ENCODE results near the gene WNT5A. TPM values are rescaled to one million over a fixed set of nuclear protein-coding genes. Genes with fewer than 3 reads are reported as not detected.

The WNT5A gene
- total and polyA plus RNA-seq, 2 experiments from 2014 or later, result 18.4 to 113 TPM

GRCh38 chr3:55497250-55497649, 10.1 kb upstream of the WNT5A start:
- no peak for DNase-seq (ENCODE audit: low read depth in 1 of 2, low spot score in 1 of 2)
- TF ChIP-seq CTCF (IDR thresholded peaks at IDR 0.05; ENCODE audit: low read depth, low read length), result no peak
- no peak overlapping the region for H3K4me3 ChIP-seq
- H3K9me3 ChIP-seq (ENCODE audit: low read depth), result no peaks in the 10 kb centered on the region
- no peaks in the 10 kb centered on the region for H3K27me3 ChIP-seq
- no peaks in the 10 kb centered on the region for H3K36me3 ChIP-seq
- H3K27ac ChIP-seq, result no peak overlapping the region
- H3K4me1 ChIP-seq (ENCODE audit: low read depth), result no peaks in the 10 kb centered on the region

DNA sequence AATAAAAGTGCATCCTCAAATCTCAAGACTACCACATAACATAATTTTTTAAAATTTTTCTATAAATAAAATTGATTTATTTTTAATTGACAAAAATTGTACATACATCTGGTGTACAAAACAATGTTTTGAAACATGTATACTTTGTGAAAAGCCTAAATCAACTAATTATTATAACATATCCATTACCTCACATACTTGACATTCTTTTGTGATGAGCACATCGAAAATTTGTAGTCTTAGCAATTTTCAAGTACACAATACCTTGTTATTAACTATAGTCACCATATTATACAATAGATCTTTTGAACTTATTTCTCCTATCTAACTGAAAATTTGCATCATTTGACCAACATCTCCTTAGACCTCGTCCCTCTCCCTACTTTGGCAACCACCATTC, 7.9 kb upstream of the WNT5A start:
- no peak for DNase-seq (ENCODE audit: low read depth in 1 of 2, low spot score in 1 of 2)
- no peak overlapping the region for H3K4me3 ChIP-seq
- H3K27me3 ChIP-seq, result no peaks in the 10 kb centered on the region
- no peaks in the 10 kb centered on the region for H3K9me3 ChIP-seq (ENCODE audit: low read depth)
- H3K4me1 ChIP-seq (ENCODE audit: low read depth), result peaks cover 6% of the 10 kb centered on the region
- no peaks in the 10 kb centered on the region for H3K36me3 ChIP-seq
- no peak for TF ChIP-seq CTCF (IDR thresholded peaks at IDR 0.05; ENCODE audit: low read depth, low read length)
- H3K27ac ChIP-seq, result no peak overlapping the region

DNA sequence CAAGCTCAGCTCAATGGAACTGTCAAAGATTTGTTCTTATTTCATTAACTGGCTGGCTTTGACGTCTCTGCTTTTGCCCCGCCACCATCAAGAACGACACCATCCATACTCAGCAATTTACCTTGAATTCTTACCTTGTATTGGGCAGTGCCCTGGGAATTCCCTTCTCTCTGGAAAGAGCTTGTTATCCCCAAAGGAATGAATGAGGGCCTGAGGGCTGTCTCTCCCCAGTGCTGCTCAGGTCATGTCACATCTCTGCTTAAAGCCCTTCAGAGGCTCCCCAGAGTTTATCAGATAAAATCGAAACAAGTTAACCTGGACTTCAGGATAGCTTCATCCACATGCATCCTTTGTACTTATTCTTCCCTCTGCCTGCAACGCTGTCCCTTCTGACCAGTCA, 5.9 kb upstream of the WNT5A start:
- DNase-seq (ENCODE audit: low read depth in 1 of 2, low spot score in 1 of 2), result no peak
- H3K36me3 ChIP-seq, result no peaks in the 10 kb centered on the region
- H3K4me3 ChIP-seq, result no peak overlapping the region
- peaks cover 6% of the 10 kb centered on the region for H3K4me1 ChIP-seq (ENCODE audit: low read depth)
- no peak overlapping the region for H3K27ac ChIP-seq
- no peaks in the 10 kb centered on the region for H3K27me3 ChIP-seq
- H3K9me3 ChIP-seq (ENCODE audit: low read depth), result no peaks in the 10 kb centered on the region
- TF ChIP-seq CTCF (IDR thresholded peaks at IDR 0.05; ENCODE audit: low read depth, low read length), result no peak

DNA sequence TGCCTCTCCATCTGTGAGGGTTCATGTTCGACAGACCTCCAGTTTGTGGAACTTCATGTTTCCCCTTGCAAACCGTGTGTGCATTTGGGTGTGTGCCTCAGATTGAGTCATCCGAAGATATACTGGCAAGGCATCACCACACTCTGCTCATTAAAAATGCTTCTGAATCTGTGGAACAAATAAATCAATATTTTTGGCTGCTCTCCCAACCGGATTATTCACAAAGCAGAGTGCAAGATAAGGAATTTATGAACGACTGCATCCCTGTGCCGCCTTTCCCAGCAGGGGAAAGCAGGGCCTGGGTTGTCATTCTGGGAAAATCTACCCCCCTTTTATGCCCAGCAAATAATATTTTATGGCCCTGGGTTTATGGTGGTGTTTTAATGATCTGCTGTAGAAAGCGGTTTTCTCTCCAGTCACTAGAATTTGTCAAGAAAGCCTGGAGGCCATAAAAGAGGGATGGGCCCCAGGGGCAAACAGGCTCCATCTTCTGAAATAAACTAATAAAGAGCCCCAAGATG, 4.2 kb upstream of the WNT5A start:
- no peak overlapping the region for H3K27ac ChIP-seq
- DNase-seq (ENCODE audit: low read depth in 1 of 2, low spot score in 1 of 2), result peak in 1 of 2 donors; percentile 70
- no peak overlapping the region for H3K4me3 ChIP-seq
- no peaks in the 10 kb centered on the region for H3K9me3 ChIP-seq (ENCODE audit: low read depth)
- no peak for TF ChIP-seq CTCF (IDR thresholded peaks at IDR 0.05; ENCODE audit: low read depth, low read length)
- H3K4me1 ChIP-seq (ENCODE audit: low read depth), result peaks cover 6% of the 10 kb centered on the region
- no peaks in the 10 kb centered on the region for H3K36me3 ChIP-seq
- H3K27me3 ChIP-seq, result no peaks in the 10 kb centered on the region

DNA sequence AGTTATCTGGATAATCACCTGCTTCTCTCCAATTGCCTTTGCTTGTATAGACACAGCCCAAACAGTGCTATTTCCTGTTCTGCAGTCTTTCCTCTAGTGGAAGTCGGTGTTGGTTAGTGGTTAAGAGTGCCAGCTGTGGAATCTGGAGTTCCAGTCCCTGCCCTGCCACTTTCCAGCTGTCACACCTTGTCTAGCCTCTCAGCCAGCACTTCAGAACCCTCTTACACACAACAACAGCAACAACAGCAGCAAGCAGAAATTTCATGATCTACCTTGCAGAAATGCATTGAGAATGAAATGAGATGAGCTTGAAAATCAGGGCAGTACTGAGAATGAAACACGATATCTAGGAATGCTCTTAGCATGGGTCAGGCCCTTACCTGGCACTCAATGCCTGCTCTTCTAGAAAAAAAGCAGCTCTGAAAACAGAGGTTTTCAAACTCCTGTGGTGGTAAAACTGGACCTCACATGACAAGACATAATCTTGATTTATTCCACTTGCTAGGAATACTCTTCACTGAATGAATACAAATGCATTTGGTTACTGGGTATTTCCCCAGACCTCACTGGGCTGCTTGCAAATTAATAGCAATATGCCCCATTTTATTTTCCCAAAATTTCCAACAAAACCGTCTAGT, 3.3 kb upstream of the WNT5A start:
- no peak overlapping the region for H3K4me3 ChIP-seq
- no peaks in the 10 kb centered on the region for H3K36me3 ChIP-seq
- DNase-seq (ENCODE audit: low read depth in 1 of 2, low spot score in 1 of 2), result peak in 1 of 2 donors; percentile 70
- no peak for TF ChIP-seq CTCF (IDR thresholded peaks at IDR 0.05; ENCODE audit: low read depth, low read length)
- H3K4me1 ChIP-seq (ENCODE audit: low read depth), result peaks cover 6% of the 10 kb centered on the region
- no peaks in the 10 kb centered on the region for H3K27me3 ChIP-seq
- peak overlapping the region; percentile 26 for H3K27ac ChIP-seq
- no peaks in the 10 kb centered on the region for H3K9me3 ChIP-seq (ENCODE audit: low read depth)

Measured in cardiac muscle cell (in vitro differentiated cells and primary cell).